Measurements from ENCODE around the gene OR9A4.

GRCh38 chr7:141889321-141889720 is 26.9 kb upstream of the OR9A4 start:
- TF ChIP-seq CTCF (IDR thresholded peaks at IDR 0.05) (no peak), POLR2A (IDR thresholded peaks at IDR 0.05) (no peak), POLR2AphosphoS5 (IDR thresholded peaks at IDR 0.05) (no peak)
